Panc1 (cell line): ENCODE data around the gene DNAH9. TPM values are rescaled to one million over a fixed set of nuclear protein-coding genes. Genes with fewer than 3 reads are reported as not detected.

Experiments
- ATAC-seq: fragments of 200-7000 bp; cut with Tn5 transposase; 2 replicates; pipeline ENCODE4 v1.9.1; 2020; ENCODE audit warnings: mild to moderate bottlenecking, moderate library complexity
- BruUV-seq: library from RNA; stranded (reverse); fragments of 400-500 nt; replicated peaks from 2 replicates; lab custom pipeline; 2021; lab: Mats Ljungman, UMichigan
- CTCF ChIA-PET: fragments of 300-600 bp; sonication (Branson Sonifier 250); formaldehyde crosslinking; loops from one replicate; lab custom pipeline; 2022; ENCODE audit warnings: antibody characterized with exemption; lab: Charles Lee
- POLR2A ChIA-PET: fragments of 300-600 bp; sonication (Branson Sonifier 250); formaldehyde crosslinking; loops from one replicate; lab custom pipeline; 2022; ENCODE audit warnings: antibody characterized with exemption; lab: Charles Lee
- DNase-seq: peaks from one replicate; pipeline ENCODE4 v3.0.0-alpha.2; 2010; ENCODE audit warnings: low read depth, low spot score
- H3K27ac ChIP-seq: 2 replicates; pipeline ENCODE4 v1.5.1; 2011; ENCODE audit warnings: mild to moderate bottlenecking, low read length, inconsistent platforms
- H3K27me3 ChIP-seq: fragments of 200-500 bp; sonication (Bioruptor generic); 2 replicates; pipeline ENCODE4 v1.6.0; 2014; ENCODE audit warnings: low read length, inconsistent platforms; ENCODE audit not compliant: control insufficient read depth, insufficient read depth
- H3K36me3 ChIP-seq: fragments of 200-500 bp; sonication (Bioruptor generic); 2 replicates; pipeline ENCODE4 v1.5.1; 2014; ENCODE audit warnings: inconsistent platforms, mild to moderate bottlenecking, low read length, moderate library complexity; ENCODE audit not compliant: control insufficient read depth, insufficient read depth
- H3K4me1 ChIP-seq: 2 replicates; pipeline ENCODE4 v1.5.1; 2011; ENCODE audit warnings: inconsistent platforms, mild to moderate bottlenecking, low read length, moderate library complexity; ENCODE audit not compliant: control insufficient read depth, insufficient read depth
- H3K4me3 ChIP-seq, 2 experiments: 2 replicates each; pipeline ENCODE4 v1.5.1; 2011 to 2012; ENCODE audit warnings: low read depth in 2 of 2, low read length in 2 of 2, mild to moderate bottlenecking in 2 of 2, inconsistent platforms in 1 of 2, moderate library complexity in 1 of 2
- H3K9me3 ChIP-seq: fragments of 200-500 bp; sonication (Bioruptor generic); 2 replicates; pipeline ENCODE4 v1.5.1; 2014; ENCODE audit warnings: low read depth, mild to moderate bottlenecking, inconsistent platforms, low read length, moderate library complexity; ENCODE audit not compliant: control insufficient read depth, insufficient read depth
- POLR2AphosphoS5 ChIP-seq: IDR thresholded peaks from 2 replicates; pipeline ENCODE4 v1.6.1; 2012; ENCODE audit warnings: mild to moderate bottlenecking, low read depth, low read length, moderate library complexity
- SIN3A ChIP-seq: IDR thresholded peaks from 2 replicates; pipeline ENCODE4 v1.6.1; 2012; ENCODE audit warnings: low read depth, mild to moderate bottlenecking, low read length, moderate library complexity, borderline replicate concordance; ENCODE audit not compliant: insufficient read depth
- TCF7L2 ChIP-seq: IDR thresholded peaks from 2 replicates; pipeline ENCODE4 v1.6.1; 2011; ENCODE audit warnings: mild to moderate bottlenecking, low read depth, low read length, inconsistent platforms
- in situ Hi-C: cut with HindIII; loops from 2 replicates; pipeline ENCODE4 v1.10.0; 2016; ENCODE audit warnings: low sequenced_read_pairs, low pct_unique_long_range_greater_than_20kb
- intact Hi-C: fragments of 100-400 bp; cut with micrococcal nuclease; formaldehyde crosslinking; loops from one replicate; pipeline ENCODE4 v1.10.0; 2022; ENCODE audit not compliant: unreplicated experiment
- total RNA-seq: library from RNA; stranded (reverse); gene quantifications from one replicate; pipeline ENCODE4 v1.2.1, GENCODE V29; 2021; ENCODE audit not compliant: unreplicated experiment
- TF ChIP-seq, protein P1 (sequence below), 2 experiments: IDR thresholded peaks; 2 replicates each; pipeline ENCODE4 v1.6.1; 2011 to 2012; ENCODE audit warnings: low read depth in 2 of 2, control low read depth in 1 of 2, low read length in 1 of 2, mild to moderate bottlenecking in 1 of 2, moderate library complexity in 1 of 2; ENCODE audit not compliant: insufficient read depth in 1 of 2
- TF ChIP-seq, protein P2 (sequence below): fragments of 450-650 bp; IDR thresholded peaks from 2 replicates; pipeline ENCODE4 v1.5.1; 2017; ENCODE audit warnings: mild to moderate bottlenecking

Gene DNAH9
- total RNA-seq, 1 experiment from 2014 or later, result not detected

GRCh38 chr17:11908711-11909146, 310.5 kb downstream of the DNAH9 start:
- ATAC-seq, result no peak
- H3K4me1 ChIP-seq, result no peaks in the 10 kb centered on the region
- DNase-seq, result no peak
- POLR2A ChIA-PET, result no interaction called here
- TF ChIP-seq POLR2AphosphoS5 (no peak), TCF7L2 (no peak), SIN3A (no peak)
- TF ChIP-seq, protein P1, sequence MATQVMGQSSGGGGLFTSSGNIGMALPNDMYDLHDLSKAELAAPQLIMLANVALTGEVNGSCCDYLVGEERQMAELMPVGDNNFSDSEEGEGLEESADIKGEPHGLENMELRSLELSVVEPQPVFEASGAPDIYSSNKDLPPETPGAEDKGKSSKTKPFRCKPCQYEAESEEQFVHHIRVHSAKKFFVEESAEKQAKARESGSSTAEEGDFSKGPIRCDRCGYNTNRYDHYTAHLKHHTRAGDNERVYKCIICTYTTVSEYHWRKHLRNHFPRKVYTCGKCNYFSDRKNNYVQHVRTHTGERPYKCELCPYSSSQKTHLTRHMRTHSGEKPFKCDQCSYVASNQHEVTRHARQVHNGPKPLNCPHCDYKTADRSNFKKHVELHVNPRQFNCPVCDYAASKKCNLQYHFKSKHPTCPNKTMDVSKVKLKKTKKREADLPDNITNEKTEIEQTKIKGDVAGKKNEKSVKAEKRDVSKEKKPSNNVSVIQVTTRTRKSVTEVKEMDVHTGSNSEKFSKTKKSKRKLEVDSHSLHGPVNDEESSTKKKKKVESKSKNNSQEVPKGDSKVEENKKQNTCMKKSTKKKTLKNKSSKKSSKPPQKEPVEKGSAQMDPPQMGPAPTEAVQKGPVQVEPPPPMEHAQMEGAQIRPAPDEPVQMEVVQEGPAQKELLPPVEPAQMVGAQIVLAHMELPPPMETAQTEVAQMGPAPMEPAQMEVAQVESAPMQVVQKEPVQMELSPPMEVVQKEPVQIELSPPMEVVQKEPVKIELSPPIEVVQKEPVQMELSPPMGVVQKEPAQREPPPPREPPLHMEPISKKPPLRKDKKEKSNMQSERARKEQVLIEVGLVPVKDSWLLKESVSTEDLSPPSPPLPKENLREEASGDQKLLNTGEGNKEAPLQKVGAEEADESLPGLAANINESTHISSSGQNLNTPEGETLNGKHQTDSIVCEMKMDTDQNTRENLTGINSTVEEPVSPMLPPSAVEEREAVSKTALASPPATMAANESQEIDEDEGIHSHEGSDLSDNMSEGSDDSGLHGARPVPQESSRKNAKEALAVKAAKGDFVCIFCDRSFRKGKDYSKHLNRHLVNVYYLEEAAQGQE (IDR thresholded peaks at IDR 0.05; ENCODE audit: insufficient read depth in 1 of 2, low read depth in 2 of 2, low read length in 1 of 2), result no peak
- TF ChIP-seq, protein P2, sequence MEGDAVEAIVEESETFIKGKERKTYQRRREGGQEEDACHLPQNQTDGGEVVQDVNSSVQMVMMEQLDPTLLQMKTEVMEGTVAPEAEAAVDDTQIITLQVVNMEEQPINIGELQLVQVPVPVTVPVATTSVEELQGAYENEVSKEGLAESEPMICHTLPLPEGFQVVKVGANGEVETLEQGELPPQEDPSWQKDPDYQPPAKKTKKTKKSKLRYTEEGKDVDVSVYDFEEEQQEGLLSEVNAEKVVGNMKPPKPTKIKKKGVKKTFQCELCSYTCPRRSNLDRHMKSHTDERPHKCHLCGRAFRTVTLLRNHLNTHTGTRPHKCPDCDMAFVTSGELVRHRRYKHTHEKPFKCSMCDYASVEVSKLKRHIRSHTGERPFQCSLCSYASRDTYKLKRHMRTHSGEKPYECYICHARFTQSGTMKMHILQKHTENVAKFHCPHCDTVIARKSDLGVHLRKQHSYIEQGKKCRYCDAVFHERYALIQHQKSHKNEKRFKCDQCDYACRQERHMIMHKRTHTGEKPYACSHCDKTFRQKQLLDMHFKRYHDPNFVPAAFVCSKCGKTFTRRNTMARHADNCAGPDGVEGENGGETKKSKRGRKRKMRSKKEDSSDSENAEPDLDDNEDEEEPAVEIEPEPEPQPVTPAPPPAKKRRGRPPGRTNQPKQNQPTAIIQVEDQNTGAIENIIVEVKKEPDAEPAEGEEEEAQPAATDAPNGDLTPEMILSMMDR, result no peak
- CTCF ChIA-PET, result no interaction called here
- no peak overlapping the region for H3K27ac ChIP-seq
- no peak overlapping the region for H3K4me3 ChIP-seq
- BruUV-seq, result no TSS peak
- no peaks in the 10 kb centered on the region for H3K27me3 ChIP-seq
- in situ Hi-C loops (no loop called here), intact Hi-C loops (no loop called here)
- no peaks in the 10 kb centered on the region for H3K36me3 ChIP-seq
- no peaks in the 10 kb centered on the region for H3K9me3 ChIP-seq

DNA sequence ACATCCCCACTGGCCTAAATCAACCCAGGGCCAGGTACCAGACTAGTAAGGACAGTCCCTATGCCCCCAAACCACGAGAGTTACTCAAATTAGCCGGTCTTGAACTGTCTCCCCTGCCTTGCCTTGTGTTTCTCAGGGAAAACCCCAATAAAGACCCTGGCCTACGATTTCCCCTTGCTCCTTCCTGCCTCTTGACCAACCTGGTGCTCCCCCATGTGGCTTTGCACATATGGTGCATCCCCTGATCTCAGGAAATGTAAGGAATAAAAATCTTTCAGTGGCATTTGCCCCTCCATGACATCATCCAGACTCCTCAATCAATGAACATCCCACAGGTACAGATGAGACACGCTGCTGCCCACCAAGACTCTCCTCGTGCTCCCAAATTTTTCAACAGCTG, 311.1 kb downstream of the DNAH9 start:
- TF ChIP-seq POLR2AphosphoS5 (no peak), TCF7L2 (no peak)
- TF ChIP-seq, protein P2, result 0 out of 2 replicates have a peak, but pooled peaks have one; percentile 13
- BruUV-seq, result no TSS peak
- H3K4me1 ChIP-seq, result no peaks in the 10 kb centered on the region
- H3K27ac ChIP-seq, result no peak overlapping the region
- no peak for DNase-seq
- H3K9me3 ChIP-seq, result no peaks in the 10 kb centered on the region
- ChIA-PET CTCF (interaction anchor here (0.5 kb wide), 1 partner anchor 548 kb away, joined by 3 read pairs; no protein-coding TSS in a partner anchor), POLR2A (no interaction called here)
- in situ Hi-C loops, result no loop called here
- no peaks in the 10 kb centered on the region for H3K27me3 ChIP-seq
- H3K36me3 ChIP-seq, result no peaks in the 10 kb centered on the region
- H3K4me3 ChIP-seq, result no peak overlapping the region
- intact Hi-C loops, result no loop called here
- ATAC-seq, result no peak
